Testis (tissue), 2 donors: ENCODE data around the gene ROR2.

Source experiments
- CTCF ChIP-seq, 3 experiments: fragments of 450-650 bp in 2 of 3; fragments of 200-600 bp in 1 of 3; sonication (generic) in 1 of 3; IDR thresholded peaks; one replicate each; pipeline ENCODE4 v1.5.1; 2016 to 2019; ENCODE audit warnings: antibody characterized with exemption in 3 of 3, mild to moderate bottlenecking in 2 of 3, moderate library complexity in 1 of 3
- POLR2A ChIP-seq: fragments of 450-650 bp; IDR thresholded peaks from one replicate; pipeline ENCODE4 v1.6.1; 2017; ENCODE audit warnings: antibody characterized with exemption, mild to moderate bottlenecking, moderate library complexity

- TF ChIP-seq CTCF (IDR thresholded peaks at IDR 0.05) (no peak), POLR2A (no peak)
These were observed 311.0 kb downstream of the ROR2 start for GRCh38 chr9:91639054-91639453.
